ENCODE data around the gene CXXC4.

GRCh38 chr4:104489731-104490095 lies 5.0 kb downstream of the CXXC4 start:
- TF ChIP-seq EZH2 (IDR thresholded peaks at IDR 0.05; ENCODE audit: insufficient read depth, poor library complexity, severe bottlenecking) = no peak
- TF ChIP-seq EZH2phosphoT487 (IDR thresholded peaks at IDR 0.05; ENCODE audit: insufficient read depth, low read depth) = no peak
